T-cell (primary cell): Measurements from ENCODE around the gene CHD9. TPM values are rescaled to one million over a fixed set of nuclear protein-coding genes. Genes with fewer than 3 reads are reported as not detected.

Source experiments
- ATAC-seq, 4 experiments: fragments of 200-7000 bp in 3 of 4; fragments of 150-1000 bp in 1 of 4; cut with Tn5 transposase; replicated peaks in 1 of 4; 1 replicate in 3 of 4; 2 replicates in 1 of 4; pipeline ENCODE4 v1.10.0; 2021; ENCODE audit warnings: moderate library complexity in 3 of 4, mild to moderate bottlenecking in 2 of 4, moderate number of reproducible peaks in 1 of 4
- CTCF ChIA-PET, 2 donors: fragments of 300-600 bp; sonication (Branson Sonifier 250); formaldehyde crosslinking; loops; one replicate each; lab custom pipeline; 2022; ENCODE audit warnings: antibody characterized with exemption in 2 of 2; lab: Charles Lee
- POLR2A ChIA-PET, 2 donors: fragments of 300-600 bp; sonication (Branson Sonifier 250); formaldehyde crosslinking; loops; one replicate each; lab custom pipeline; 2022; ENCODE audit warnings: antibody characterized with exemption in 2 of 2; lab: Charles Lee
- DNase-seq, 35 experiments: peaks; one replicate each; pipeline versions ENCODE4 v3.0.0 to v3.0.0-alpha.2; 2013 to 2023
- H3K27ac ChIP-seq: one replicate; pipeline ENCODE4 v1.5.1; 2013; ENCODE audit warnings: low read length
- H3K27me3 ChIP-seq, 2 experiments: replicated peaks in 1 of 2; 1 replicate in 1 of 2; 2 replicates in 1 of 2; pipeline versions ENCODE4 v1.6.1 to v1.7.0; 2013; ENCODE audit warnings: low read length in 1 of 2, mixed read lengths in 1 of 2; ENCODE audit not compliant: control insufficient read depth in 2 of 2, insufficient read depth in 2 of 2; ENCODE audit errors: extremely low read depth in 1 of 2
- H3K36me3 ChIP-seq, 2 donors: 1 replicate in 1 of 2; 2 replicates in 1 of 2; pipeline versions ENCODE4 v1.6.1 to v1.7.0; 2013; ENCODE audit warnings: low read length in 1 of 2; ENCODE audit not compliant: control insufficient read depth in 2 of 2, insufficient read depth in 1 of 2; ENCODE audit errors: extremely low read depth in 1 of 2
- H3K4me1 ChIP-seq, 2 experiments: 1 replicate in 1 of 2; 2 replicates in 1 of 2; pipeline versions ENCODE4 v1.6.1 to v1.7.0; 2013; ENCODE audit warnings: low read length in 2 of 2, mixed read lengths in 1 of 2; ENCODE audit not compliant: insufficient read depth in 2 of 2, control insufficient read depth in 1 of 2; ENCODE audit errors: extremely low read depth in 1 of 2
- H3K4me3 ChIP-seq, 2 donors: 1 replicate in 1 of 2; 2 replicates in 1 of 2; pipeline versions ENCODE4 v1.5.1 to v1.7.0; 2013; ENCODE audit warnings: mild to moderate bottlenecking in 2 of 2, low read length in 1 of 2, moderate library complexity in 1 of 2; ENCODE audit not compliant: control insufficient read depth in 1 of 2; ENCODE audit errors: extremely low read depth in 1 of 2
- H3K9me3 ChIP-seq: 2 replicates; pipeline ENCODE4 v1.7.0; 2013
- H3K27ac Mint-ChIP-seq, 2 donors: one replicate each; pipeline ENCODE4 v1.8.0; 2020 to 2021; ENCODE audit warnings: mild to moderate bottlenecking in 2 of 2, mixed read lengths in 2 of 2
- H3K27me3 Mint-ChIP-seq, 2 donors: one replicate each; pipeline ENCODE4 v1.8.0; 2021 to 2022; ENCODE audit warnings: mixed read lengths in 2 of 2
- H3K36me3 Mint-ChIP-seq: one replicate; pipeline ENCODE4 v1.8.0; 2021; ENCODE audit warnings: mixed read lengths
- H3K4me1 Mint-ChIP-seq, 3 donors: one replicate each; pipeline ENCODE4 v1.8.0; 2020 to 2022; ENCODE audit warnings: mixed read lengths in 3 of 3, mild to moderate bottlenecking in 1 of 3
- H3K4me3 Mint-ChIP-seq, 3 donors: one replicate each; pipeline ENCODE4 v1.8.0; 2020 to 2022; ENCODE audit warnings: mild to moderate bottlenecking in 3 of 3, mixed read lengths in 3 of 3, moderate library complexity in 3 of 3
- H3K9me3 Mint-ChIP-seq, 3 donors: one replicate each; pipeline ENCODE4 v1.8.0; 2020 to 2022; ENCODE audit warnings: mixed read lengths in 3 of 3
- WGBS: methylation state at CpG from one replicate; pipeline ENCODE4 v1.1.5; 2013; ENCODE audit warnings: missing lambda C conversion rate; ENCODE audit not compliant: insufficient coverage; 5-methylcytosine and 5-hydroxymethylcytosine counted together
- total RNA-seq, 35 experiments: library from RNA in 6 of 35; stranded (reverse) in 6 of 35; fragments of 120-200 nt in 1 of 35; gene quantifications; one replicate each; pipeline versions ENCODE4 v1.2.1 to v1.2.4 and lab custom pipeline; 2013 to 2026

CHD9 gene
- total RNA-seq, 5 donors from 2014 or later (not counting 1 experiment from before 2014, with no cell fraction given): 33.0 to 39.3 (median 33.8) TPM

GRCh38 chr16:53201900-53202299, 147.1 kb downstream of the CHD9 start:
- POLR2A ChIA-PET: no interaction called here
- Mint-ChIP-seq H3K9me3 (no peaks in the 10 kb centered on the region), H3K4me1 (peaks cover 8 to 10% (median 8%) of the 10 kb centered on the region in 3 donors), H3K27ac (no peak overlapping the region), H3K27me3 (no peaks in the 10 kb centered on the region), H3K4me3 (no peak overlapping the region), H3K36me3 (peaks cover 14% of the 10 kb centered on the region)
- Histone ChIP-seq H3K9me3 (no peaks in the 10 kb centered on the region), H3K27me3 (no peaks in the 10 kb centered on the region), H3K4me1 (no peaks in the 10 kb centered on the region), H3K36me3 (peaks cover 0 to 3% of the 10 kb centered on the region in 2 donors), H3K4me3 (no peak overlapping the region), H3K27ac (no peak overlapping the region)
- CTCF ChIA-PET: interaction anchor here in 1 of 2 donors (0.7 kb wide), 1 partner anchor 26 kb away, joined by 3 read pairs; no protein-coding TSS in a partner anchor
- DNase-seq (no peak), ATAC-seq (no peak)
- WGBS: no CpG with 5 or more reads among the region's 1 CpG

- H3K27ac ChIP-seq: no peak overlapping the region
- Mint-ChIP-seq H3K4me3 (no peak overlapping the region), H3K4me1 (peaks cover 8 to 12% (median 11%) of the 10 kb centered on the region in 3 donors), H3K27me3 (no peaks in the 10 kb centered on the region), H3K36me3 (peaks cover 14% of the 10 kb centered on the region), H3K9me3 (no peaks in the 10 kb centered on the region), H3K27ac (no peak overlapping the region)
- H3K27me3 ChIP-seq: no peaks in the 10 kb centered on the region
- DNase-seq (no peak), ATAC-seq (no peak)
- H3K9me3 ChIP-seq: no peaks in the 10 kb centered on the region
- no peaks in the 10 kb centered on the region for H3K4me1 ChIP-seq
- no peak overlapping the region for H3K4me3 ChIP-seq
- H3K36me3 ChIP-seq: peaks cover 0 to 3% of the 10 kb centered on the region in 2 donors
- POLR2A ChIA-PET: no interaction called here
- CTCF ChIA-PET: interaction anchor here in 1 of 2 donors (0.6 kb wide), 1 partner anchor 137 kb away, joined by 4 read pairs; no protein-coding TSS in a partner anchor
Observed at GRCh38 chr16:53202398-53202797, 147.6 kb downstream of the CHD9 start.

- 50% methylated on average over 1 of the region's 8 CpGs for WGBS
- Histone ChIP-seq H3K4me1 (peaks cover 4 to 20% of the 10 kb centered on the region in 2 experiments), H3K27ac (no peak overlapping the region), H3K36me3 (peaks cover 0 to 3% of the 10 kb centered on the region in 2 donors), H3K4me3 (peak overlapping the region; percentile 9 to 57), H3K27me3 (no peaks in the 10 kb centered on the region), H3K9me3 (no peaks in the 10 kb centered on the region)
- H3K27me3 Mint-ChIP-seq: no peaks in the 10 kb centered on the region
- no peaks in the 10 kb centered on the region for H3K9me3 Mint-ChIP-seq
- H3K4me3 Mint-ChIP-seq: peak overlapping the region; percentile 50 to 67 (median 57)
- ATAC-seq (peak in 2 of 4 experiments; percentile 35 to 65), DNase-seq (peak in 10 of 35 experiments; percentile 0 to 49 (median 8))
- ChIA-PET POLR2A (interaction anchor here (0.6 to 0.8 kb wide), 3 partner anchors 54 to 691 kb away, joined by 3 to 4 read pairs (median 4); no protein-coding TSS in a partner anchor), CTCF (interaction anchor here (0.9 to 1.5 kb wide), 3 partner anchors 12 to 153 kb away, joined by 3 to 5 read pairs (median 4); partner anchors contain the start of gene CHD9 (in 2 of the 2))
- H3K27ac Mint-ChIP-seq: peak overlapping the region; percentile 74 to 82
- peaks cover 20 to 29% (median 27%) of the 10 kb centered on the region in 3 donors for H3K4me1 Mint-ChIP-seq
- H3K36me3 Mint-ChIP-seq: peaks cover 21% of the 10 kb centered on the region
Observed at GRCh38 chr16:53207810-53208752, 153.3 kb downstream of the CHD9 start.

GRCh38 chr16:53209429-53209828, 154.6 kb downstream of the CHD9 start:
- H3K4me1 ChIP-seq: peaks cover 4 to 20% of the 10 kb centered on the region in 2 experiments
- H3K27me3 ChIP-seq: no peaks in the 10 kb centered on the region
- 89% methylated on average over 3 of the region's 5 CpGs for WGBS
- ChIA-PET POLR2A (no interaction called here), CTCF (interaction anchor here in 1 of 2 donors (1.5 kb wide), 1 partner anchor 155 kb away, joined by 4 read pairs; the partner anchor contains the start of gene CHD9)
- no peaks in the 10 kb centered on the region for H3K36me3 ChIP-seq
- Mint-ChIP-seq H3K9me3 (no peaks in the 10 kb centered on the region), H3K27ac (no peak overlapping the region), H3K36me3 (peaks cover 18% of the 10 kb centered on the region), H3K4me1 (peaks cover 20 to 32% (median 26%) of the 10 kb centered on the region in 3 donors), H3K4me3 (peak overlapping the region in 2 of 3 donors; percentile 47 to 48), H3K27me3 (no peaks in the 10 kb centered on the region)
- DNase-seq (no peak), ATAC-seq (no peak)
- H3K4me3 ChIP-seq: no peak overlapping the region
- no peak overlapping the region for H3K27ac ChIP-seq
- no peaks in the 10 kb centered on the region for H3K9me3 ChIP-seq

- H3K27me3 ChIP-seq: no peaks in the 10 kb centered on the region
- Mint-ChIP-seq H3K9me3 (no peaks in the 10 kb centered on the region), H3K4me3 (peak overlapping the region in 1 of 3 donors; percentile 17), H3K36me3 (peaks cover 17% of the 10 kb centered on the region), H3K4me1 (peaks cover 20 to 32% (median 26%) of the 10 kb centered on the region in 3 donors), H3K27ac (no peak overlapping the region), H3K27me3 (no peaks in the 10 kb centered on the region)
- H3K4me1 ChIP-seq: peaks cover 4 to 20% of the 10 kb centered on the region in 2 experiments
- ChIA-PET CTCF (no interaction called here), POLR2A (no interaction called here)
- DNase-seq (no peak), ATAC-seq (no peak)
- WGBS: no CpG with 5 or more reads among the region's 2 CpGs
- H3K27ac ChIP-seq: no peak overlapping the region
- H3K4me3 ChIP-seq: no peak overlapping the region
- no peaks in the 10 kb centered on the region for H3K9me3 ChIP-seq
- no peaks in the 10 kb centered on the region for H3K36me3 ChIP-seq
Observed at GRCh38 chr16:53209877-53210276, 155.1 kb downstream of the CHD9 start.

- Mint-ChIP-seq H3K27me3 (no peaks in the 10 kb centered on the region), H3K4me1 (peaks cover 26 to 31% (median 30%) of the 10 kb centered on the region in 3 donors), H3K27ac (no peak overlapping the region), H3K36me3 (peaks cover 17% of the 10 kb centered on the region), H3K9me3 (no peaks in the 10 kb centered on the region), H3K4me3 (no peak overlapping the region)
- Histone ChIP-seq H3K9me3 (no peaks in the 10 kb centered on the region), H3K36me3 (no peaks in the 10 kb centered on the region), H3K4me1 (peaks cover 4 to 20% of the 10 kb centered on the region in 2 experiments), H3K4me3 (no peak overlapping the region), H3K27me3 (no peaks in the 10 kb centered on the region), H3K27ac (no peak overlapping the region)
- no peak for ATAC-seq
- DNase-seq: no peak
- ChIA-PET CTCF (no interaction called here), POLR2A (no interaction called here)
- WGBS: 83% methylated on average over 1 of the region's 3 CpGs
Observed at GRCh38 chr16:53211253-53211652, 156.5 kb downstream of the CHD9 start.
